Neural cell (in vitro differentiated cells): ENCODE results near the gene CRACDL. TPM values are rescaled to one million over a fixed set of nuclear protein-coding genes. Genes with fewer than 3 reads are reported as not detected.

Experiments used
- H2AFZ ChIP-seq: fragments of 200-600, 300-800 bp; sonication (generic), shearing (Covaris generic); 2 replicates; pipeline ENCODE4 v1.6.0; 2014; ENCODE audit warnings: low read depth, mild to moderate bottlenecking, antibody characterized with exemption, low read length, moderate library complexity
- H3F3A ChIP-seq: fragments of 200-600 bp; shearing (Covaris generic); 2 replicates; pipeline ENCODE4 v1.6.1; 2016; ENCODE audit warnings: mild to moderate bottlenecking, moderate library complexity, mixed read lengths, antibody characterized with exemption, low read length; ENCODE audit not compliant: insufficient read depth, poor library complexity, severe bottlenecking
- H3K27ac ChIP-seq: fragments of 200-600, 300-800 bp; sonication (generic), shearing (Covaris generic); 2 replicates; pipeline ENCODE4 v1.5.1; 2014; ENCODE audit warnings: mild to moderate bottlenecking, low read length, moderate library complexity
- H3K27me3 ChIP-seq: fragments of 300-800, 200-600 bp; sonication (generic), shearing (Covaris generic); 2 replicates; pipeline ENCODE4 v1.6.0; 2014; ENCODE audit warnings: mild to moderate bottlenecking, low read depth, low read length, moderate library complexity; ENCODE audit not compliant: insufficient read depth
- H3K36me3 ChIP-seq: fragments of 300-800, 200-600 bp; sonication (generic), shearing (Covaris generic); 2 replicates; pipeline ENCODE4 v1.5.1; 2014; ENCODE audit warnings: mild to moderate bottlenecking, antibody characterized with exemption, low read length, moderate library complexity; ENCODE audit not compliant: insufficient read depth
- H3K4me2 ChIP-seq: fragments of 300-800, 200-600 bp; sonication (generic), shearing (Covaris generic); 2 replicates; pipeline ENCODE4 v1.6.0; 2014; ENCODE audit warnings: mild to moderate bottlenecking, low read length
- H3K4me3 ChIP-seq: fragments of 300-800, 200-600 bp; sonication (generic), shearing (Covaris generic); 2 replicates; pipeline ENCODE4 v1.5.1; 2014; ENCODE audit warnings: mild to moderate bottlenecking, low read length, moderate library complexity
- H3K79me2 ChIP-seq: fragments of 200-600 bp; shearing (Covaris generic); replicated peaks from 2 replicates; pipeline ENCODE4 v1.6.0; 2014; ENCODE audit warnings: mild to moderate bottlenecking, low read length, moderate library complexity; ENCODE audit not compliant: insufficient read depth
- H3K9ac ChIP-seq: fragments of 300-800, 200-600 bp; sonication (generic), shearing (Covaris generic); 2 replicates; pipeline ENCODE4 v1.6.1; 2016; ENCODE audit warnings: mild to moderate bottlenecking, low read length, mixed read lengths
- H3K9me2 ChIP-seq: fragments of 200-600 bp; shearing (Covaris generic); 2 replicates; pipeline ENCODE4 v1.6.1; 2016; ENCODE audit warnings: mild to moderate bottlenecking, low read length, mixed read lengths; ENCODE audit not compliant: insufficient read depth
- H3K9me3 ChIP-seq: fragments of 200-600, 300-800 bp; sonication (generic), shearing (Covaris generic); 2 replicates; pipeline ENCODE4 v1.6.1; 2016; ENCODE audit warnings: mild to moderate bottlenecking, mixed run types, low read length, moderate library complexity, mixed read lengths
- H4K20me1 ChIP-seq: fragments of 200-600 bp; shearing (Covaris generic); 2 replicates; pipeline ENCODE4 v1.6.1; 2016; ENCODE audit warnings: mild to moderate bottlenecking, mixed run types; ENCODE audit not compliant: insufficient read depth
- EP300 ChIP-seq: fragments of 450-650 bp; conservative IDR thresholded peaks from 2 replicates; pipeline ENCODE4 v1.6.1; 2014; ENCODE audit warnings: antibody characterized with exemption, mild to moderate bottlenecking, moderate library complexity; ENCODE audit not compliant: poor library complexity, severe bottlenecking
- EZH2 ChIP-seq: fragments of 200-600, 300-800 bp; shearing (Covaris generic), sonication (generic); IDR thresholded peaks from 2 replicates; pipeline ENCODE4 v1.6.1; 2014; ENCODE audit warnings: antibody characterized with exemption, low read length, borderline replicate concordance, mild to moderate bottlenecking; ENCODE audit not compliant: insufficient read depth, poor library complexity, severe bottlenecking
- MXI1 ChIP-seq: fragments of 450-650 bp; conservative IDR thresholded peaks from 2 replicates; pipeline ENCODE4 v1.6.1; 2014; ENCODE audit warnings: antibody characterized with exemption, mild to moderate bottlenecking; ENCODE audit not compliant: poor library complexity, severe bottlenecking
- POLR2AphosphoS5 ChIP-seq: IDR thresholded peaks from 2 replicates; pipeline ENCODE4 v1.6.1; 2012
- RAD21 ChIP-seq: fragments of 450-650 bp; conservative IDR thresholded peaks from 2 replicates; pipeline ENCODE4 v1.6.1; 2014; ENCODE audit warnings: antibody characterized with exemption, mild to moderate bottlenecking, moderate library complexity
- REST ChIP-seq: IDR thresholded peaks from 2 replicates; pipeline ENCODE4 v1.6.1; 2012; ENCODE audit warnings: borderline replicate concordance
- SMC3 ChIP-seq: fragments of 450-650 bp; conservative IDR thresholded peaks from 2 replicates; pipeline ENCODE4 v1.6.1; 2014; ENCODE audit warnings: antibody characterized with exemption, mild to moderate bottlenecking, moderate library complexity; ENCODE audit not compliant: poor library complexity
- TAF1 ChIP-seq: IDR thresholded peaks from 2 replicates; pipeline ENCODE4 v1.6.1; 2012; ENCODE audit warnings: low read depth
- polyA plus RNA-seq: library from polyadenylated mRNA; depleted of rRNA; stranded (reverse); fragments of >200 nt; gene quantifications from 2 replicates; pipeline ENCODE4 v1.2.3, GENCODE V29; 2014
- TF ChIP-seq, protein P1 (sequence below): fragments of 450-650 bp; IDR thresholded peaks from 2 replicates; pipeline ENCODE4 v1.5.1; 2014; ENCODE audit warnings: antibody characterized with exemption, mild to moderate bottlenecking, moderate library complexity; ENCODE audit not compliant: poor library complexity, severe bottlenecking

Gene CRACDL
- polyA plus RNA-seq, 1 donor from 2014 or later = 0.85 TPM

GRCh38 chr2:98929920-98930319, 6.1 kb downstream of the CRACDL start:
- TF ChIP-seq, protein P1, sequence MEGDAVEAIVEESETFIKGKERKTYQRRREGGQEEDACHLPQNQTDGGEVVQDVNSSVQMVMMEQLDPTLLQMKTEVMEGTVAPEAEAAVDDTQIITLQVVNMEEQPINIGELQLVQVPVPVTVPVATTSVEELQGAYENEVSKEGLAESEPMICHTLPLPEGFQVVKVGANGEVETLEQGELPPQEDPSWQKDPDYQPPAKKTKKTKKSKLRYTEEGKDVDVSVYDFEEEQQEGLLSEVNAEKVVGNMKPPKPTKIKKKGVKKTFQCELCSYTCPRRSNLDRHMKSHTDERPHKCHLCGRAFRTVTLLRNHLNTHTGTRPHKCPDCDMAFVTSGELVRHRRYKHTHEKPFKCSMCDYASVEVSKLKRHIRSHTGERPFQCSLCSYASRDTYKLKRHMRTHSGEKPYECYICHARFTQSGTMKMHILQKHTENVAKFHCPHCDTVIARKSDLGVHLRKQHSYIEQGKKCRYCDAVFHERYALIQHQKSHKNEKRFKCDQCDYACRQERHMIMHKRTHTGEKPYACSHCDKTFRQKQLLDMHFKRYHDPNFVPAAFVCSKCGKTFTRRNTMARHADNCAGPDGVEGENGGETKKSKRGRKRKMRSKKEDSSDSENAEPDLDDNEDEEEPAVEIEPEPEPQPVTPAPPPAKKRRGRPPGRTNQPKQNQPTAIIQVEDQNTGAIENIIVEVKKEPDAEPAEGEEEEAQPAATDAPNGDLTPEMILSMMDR = no peak
- no peak for TF ChIP-seq REST
- no peak for TF ChIP-seq RAD21
- no peak for TF ChIP-seq SMC3
- TF ChIP-seq EZH2 = no peak
- TF ChIP-seq EP300 = no peak
- no peak for TF ChIP-seq TAF1
- no peak for TF ChIP-seq POLR2AphosphoS5
- TF ChIP-seq MXI1 = no peak
- Histone ChIP-seq H3F3A (no peaks in the 10 kb centered on the region), H3K27ac (no peak overlapping the region), H3K9me3 (no peaks in the 10 kb centered on the region), H3K4me3 (no peak overlapping the region), H3K79me2 (no peaks in the 10 kb centered on the region), H3K27me3 (peaks cover 14% of the 10 kb centered on the region), H3K4me2 (no peak overlapping the region), H4K20me1 (no peaks in the 10 kb centered on the region), H3K36me3 (no peaks in the 10 kb centered on the region), H2AFZ (no peak overlapping the region), H3K9ac (no peak overlapping the region), H3K9me2 (no peaks in the 10 kb centered on the region)

GRCh38 chr2:98928242-98928641, 7.8 kb downstream of the CRACDL start:
- H3K27me3 ChIP-seq = no peaks in the 10 kb centered on the region
- no peaks in the 10 kb centered on the region for H3K36me3 ChIP-seq
- TF ChIP-seq SMC3 (no peak), POLR2AphosphoS5 (no peak), RAD21 (no peak), TAF1 (no peak), MXI1 (no peak), EP300 (no peak), REST (no peak), EZH2 (no peak)
- TF ChIP-seq, protein P1 = no peak

More at GRCh38 chr2:98928242-98928641, 7.8 kb downstream of the CRACDL start:
- no peak overlapping the region for H3K4me3 ChIP-seq
- H3K9ac ChIP-seq = no peak overlapping the region
- no peaks in the 10 kb centered on the region for H3K79me2 ChIP-seq
- no peaks in the 10 kb centered on the region for H3F3A ChIP-seq
- H3K4me2 ChIP-seq = no peak overlapping the region
- H3K9me3 ChIP-seq = no peaks in the 10 kb centered on the region
- no peak overlapping the region for H3K27ac ChIP-seq
- H4K20me1 ChIP-seq = no peaks in the 10 kb centered on the region
- no peaks in the 10 kb centered on the region for H3K9me2 ChIP-seq
- no peak overlapping the region for H2AFZ ChIP-seq
